Body of pancreas (tissue), 4 donors: ENCODE measurements around the gene CMTM8. TPM values are rescaled to one million over a fixed set of nuclear protein-coding genes. Genes with fewer than 3 reads are reported as not detected.
A peak's percentile ranks its signal among the peaks of the same experiment; 100 is the strongest.

Experiments used
- ATAC-seq: fragments of 150-250 bp; one replicate; pipeline ENCODE4 v1.9.1; 2016
- DNase-seq, 4 donors: peaks; one replicate each; pipeline ENCODE4 v3.0.0-alpha.2; 2019
- H3K27ac ChIP-seq, 4 donors: fragments of 200-600 bp; sonication (generic); 1 replicate in 3 of 4; 2 replicates in 1 of 4; pipeline versions ENCODE4 v1.5.1 to v1.6.1; 2016 to 2019; ENCODE audit warnings: mild to moderate bottlenecking in 1 of 4, mixed read lengths in 1 of 4, moderate library complexity in 1 of 4
- H3K27me3 ChIP-seq, 2 donors: fragments of 200-600 bp; sonication (generic); one replicate each; pipeline ENCODE4 v1.6.0; 2016; ENCODE audit warnings: mild to moderate bottlenecking in 1 of 2
- H3K36me3 ChIP-seq, 2 donors: fragments of 200-600 bp; sonication (generic); replicated peaks in 1 of 2; 2 replicates each; pipeline ENCODE4 v1.5.1; 2016; ENCODE audit warnings: low read depth in 2 of 2; ENCODE audit not compliant: insufficient read depth in 1 of 2
- H3K4me1 ChIP-seq: fragments of 200-600 bp; sonication (generic); one replicate; pipeline ENCODE4 v1.6.0; 2016
- H3K4me3 ChIP-seq, 2 donors: fragments of 200-600 bp; sonication (generic); 1 replicate in 1 of 2; 2 replicates in 1 of 2; pipeline ENCODE4 v1.5.1; 2016 to 2019
- H3K9me3 ChIP-seq, 3 donors: fragments of 200-600 bp; sonication (generic); 1 replicate in 2 of 3; 2 replicates in 1 of 3; pipeline ENCODE4 v1.5.1; 2016
- CTCF ChIP-seq, 7 experiments: fragments of 450-650 bp in 4 of 7; fragments of 200-600 bp in 3 of 7; sonication (generic) in 3 of 7; IDR thresholded peaks; one replicate each; pipeline ENCODE4 v1.5.1; 2016 to 2019; ENCODE audit warnings: antibody characterized with exemption in 7 of 7
- POLR2A ChIP-seq, 3 donors: fragments of 450-650 bp; IDR thresholded peaks; one replicate each; pipeline ENCODE4 v1.6.1; 2016; ENCODE audit warnings: antibody characterized with exemption in 3 of 3, mild to moderate bottlenecking in 2 of 3
- WGBS, 2 donors: methylation state at CpG; one replicate each; pipeline ENCODE4 v1.1.5; 2017; 5-methylcytosine and 5-hydroxymethylcytosine counted together
- intact Hi-C: fragments of 100-400 bp; cut with DNase I; formaldehyde crosslinking; loops from one replicate; pipeline ENCODE4 v1.15.1; 2023
- total RNA-seq, 2 donors: library from RNA; depleted of rRNA; stranded (reverse); fragments of >200 nt; gene quantifications; one replicate each; pipeline ENCODE4 v1.1.0, GENCODE V29; 2016

The CMTM8 gene
- total RNA-seq, 2 donors from 2014 or later: 22.7 to 31.4 TPM

GRCh38 chr3:32316976-32317375, 78.5 kb downstream of the CMTM8 start:
- H3K27ac ChIP-seq: no peak overlapping the region
- H3K36me3 ChIP-seq: no peaks in the 10 kb centered on the region
- no peaks in the 10 kb centered on the region for H3K9me3 ChIP-seq
- TF ChIP-seq POLR2A (IDR thresholded peaks at IDR 0.05) (no peak), CTCF (IDR thresholded peaks at IDR 0.05) (no peak)
- no peak for DNase-seq
- intact Hi-C loops: no loop called here
- 36 to 58% methylated on average over 2 of the region's 2 CpGs for WGBS, 2 donors
- H3K27me3 ChIP-seq: no peaks in the 10 kb centered on the region
- H3K4me3 ChIP-seq: no peak overlapping the region
- peaks cover 42% of the 10 kb centered on the region for H3K4me1 ChIP-seq
- ATAC-seq: no peak

- WGBS, 2 donors: 91 to 92% methylated on average over 2 of the region's 2 CpGs
- intact Hi-C loops: no loop called here
These were observed 81.1 kb downstream of the CMTM8 start for GRCh38 chr3:32319607-32320006.

GRCh38 chr3:32320080-32320479, 81.6 kb downstream of the CMTM8 start:
- H3K27ac ChIP-seq: no peak overlapping the region
- intact Hi-C loops: no loop called here
- WGBS, 2 donors: 73 to 78% methylated on average over 6 of the region's 6 CpGs
- DNase-seq (no peak), ATAC-seq (no peak)
- no peaks in the 10 kb centered on the region for H3K36me3 ChIP-seq
- H3K4me3 ChIP-seq: no peak overlapping the region
- H3K27me3 ChIP-seq: no peaks in the 10 kb centered on the region
- no peak for TF ChIP-seq CTCF (IDR thresholded peaks at IDR 0.05)
- no peak for TF ChIP-seq POLR2A (IDR thresholded peaks at IDR 0.05)
- H3K9me3 ChIP-seq: no peaks in the 10 kb centered on the region
- peaks cover 26% of the 10 kb centered on the region for H3K4me1 ChIP-seq

More at GRCh38 chr3:32319607-32320006, 81.1 kb downstream of the CMTM8 start:
- Histone ChIP-seq H3K27ac (no peak overlapping the region), H3K4me1 (peaks cover 27% of the 10 kb centered on the region), H3K36me3 (no peaks in the 10 kb centered on the region), H3K9me3 (no peaks in the 10 kb centered on the region), H3K27me3 (no peaks in the 10 kb centered on the region), H3K4me3 (no peak overlapping the region)
- TF ChIP-seq CTCF (IDR thresholded peaks at IDR 0.05) (no peak), POLR2A (IDR thresholded peaks at IDR 0.05) (no peak)
- ATAC-seq: no peak
- DNase-seq: no peak

- peaks cover 17% of the 10 kb centered on the region for H3K4me1 ChIP-seq
- H3K27ac ChIP-seq: peak overlapping the region in 3 of 4 donors; percentile 12 to 43 (median 36)
- no peaks in the 10 kb centered on the region for H3K36me3 ChIP-seq
- DNase-seq (peak in 2 of 4 donors; percentile 45 to 62), ATAC-seq (peak; percentile 47)
- intact Hi-C loops: no loop called here
- 42 to 55% methylated on average over 12 to 16 of the region's 16 CpGs for WGBS, 2 donors
- H3K9me3 ChIP-seq: no peaks in the 10 kb centered on the region
- TF ChIP-seq CTCF (IDR thresholded peaks at IDR 0.05) (no peak), POLR2A (IDR thresholded peaks at IDR 0.05) (no peak)
- no peak overlapping the region for H3K4me3 ChIP-seq
- no peaks in the 10 kb centered on the region for H3K27me3 ChIP-seq
These were observed 82.8 kb downstream of the CMTM8 start for GRCh38 chr3:32321095-32321790.

GRCh38 chr3:32322311-32322710, 83.8 kb downstream of the CMTM8 start:
- H3K9me3 ChIP-seq: no peaks in the 10 kb centered on the region
- no peak overlapping the region for H3K27ac ChIP-seq
- DNase-seq: no peak
- ATAC-seq: no peak
- WGBS, 2 donors: 36 to 50% methylated on average over 1 of the region's 1 CpG
- peaks cover 14% of the 10 kb centered on the region for H3K4me1 ChIP-seq
- intact Hi-C loops: no loop called here
- no peak for TF ChIP-seq POLR2A (IDR thresholded peaks at IDR 0.05)
- TF ChIP-seq CTCF (IDR thresholded peaks at IDR 0.05): no peak
- H3K4me3 ChIP-seq: no peak overlapping the region
- no peaks in the 10 kb centered on the region for H3K36me3 ChIP-seq
- H3K27me3 ChIP-seq: no peaks in the 10 kb centered on the region
